VCaP (cell line): Measurements from ENCODE around the gene XRN2.

Experiments used
- H3K27ac ChIP-seq: fragments of 450-650 bp; 2 replicates; pipeline ENCODE4 v1.5.1; 2017
- TF ChIP-seq, protein P1 (sequence below): fragments of 450-650 bp; conservative IDR thresholded peaks from 2 replicates; pipeline ENCODE4 v1.5.1; 2017; ENCODE audit warnings: mild to moderate bottlenecking, moderate library complexity

Gene XRN2

GRCh38 chr20:21266191-21266536 lies 37.0 kb upstream of the XRN2 start:
- H3K27ac ChIP-seq, result no peak overlapping the region
- TF ChIP-seq, protein P1, sequence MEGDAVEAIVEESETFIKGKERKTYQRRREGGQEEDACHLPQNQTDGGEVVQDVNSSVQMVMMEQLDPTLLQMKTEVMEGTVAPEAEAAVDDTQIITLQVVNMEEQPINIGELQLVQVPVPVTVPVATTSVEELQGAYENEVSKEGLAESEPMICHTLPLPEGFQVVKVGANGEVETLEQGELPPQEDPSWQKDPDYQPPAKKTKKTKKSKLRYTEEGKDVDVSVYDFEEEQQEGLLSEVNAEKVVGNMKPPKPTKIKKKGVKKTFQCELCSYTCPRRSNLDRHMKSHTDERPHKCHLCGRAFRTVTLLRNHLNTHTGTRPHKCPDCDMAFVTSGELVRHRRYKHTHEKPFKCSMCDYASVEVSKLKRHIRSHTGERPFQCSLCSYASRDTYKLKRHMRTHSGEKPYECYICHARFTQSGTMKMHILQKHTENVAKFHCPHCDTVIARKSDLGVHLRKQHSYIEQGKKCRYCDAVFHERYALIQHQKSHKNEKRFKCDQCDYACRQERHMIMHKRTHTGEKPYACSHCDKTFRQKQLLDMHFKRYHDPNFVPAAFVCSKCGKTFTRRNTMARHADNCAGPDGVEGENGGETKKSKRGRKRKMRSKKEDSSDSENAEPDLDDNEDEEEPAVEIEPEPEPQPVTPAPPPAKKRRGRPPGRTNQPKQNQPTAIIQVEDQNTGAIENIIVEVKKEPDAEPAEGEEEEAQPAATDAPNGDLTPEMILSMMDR, result no peak

GRCh38 chr20:21269772-21270171 lies 33.4 kb upstream of the XRN2 start:
- TF ChIP-seq, protein P1, result no peak
- no peak overlapping the region for H3K27ac ChIP-seq

- TF ChIP-seq, protein P1, result no peak
These were observed 32.3 kb upstream of the XRN2 start for GRCh38 chr20:21270806-21271205.

GRCh38 chr20:21272279-21272678 lies 30.9 kb upstream of the XRN2 start:
- TF ChIP-seq, protein P1, result no peak
- no peak overlapping the region for H3K27ac ChIP-seq

More at GRCh38 chr20:21270806-21271205, 32.3 kb upstream of the XRN2 start:
- H3K27ac ChIP-seq, result no peak overlapping the region

DNA sequence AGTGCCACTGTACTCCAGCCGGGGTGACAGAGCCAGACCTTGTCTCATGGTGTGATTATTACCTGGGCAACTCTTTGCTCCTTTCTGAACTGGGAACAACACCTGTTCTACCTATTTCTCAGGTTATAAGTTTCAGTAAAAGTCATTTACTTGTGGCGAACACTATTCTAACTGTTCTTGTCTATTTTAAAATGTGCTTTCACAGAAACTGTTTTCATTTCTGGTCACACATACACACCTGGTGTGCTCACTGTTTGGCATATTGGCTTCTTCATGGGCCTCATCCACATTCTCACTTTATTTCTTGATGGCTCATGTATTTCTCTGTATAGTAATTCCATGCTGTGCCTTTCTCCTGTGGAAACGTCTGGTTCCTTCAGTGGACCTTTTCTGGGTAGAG lies 30.5 kb upstream of the XRN2 start:
- TF ChIP-seq, protein P1, result no peak
- H3K27ac ChIP-seq, result no peak overlapping the region

GRCh38 chr20:21273755-21274386 lies 29.3 kb upstream of the XRN2 start:
- TF ChIP-seq, protein P1, result no peak

GRCh38 chr20:21278829-21279228 lies 24.3 kb upstream of the XRN2 start:
- TF ChIP-seq, protein P1, result no peak
- H3K27ac ChIP-seq, result peak overlapping the region; percentile 52

More at GRCh38 chr20:21273755-21274386, 29.3 kb upstream of the XRN2 start:
- H3K27ac ChIP-seq, result peak overlapping the region; percentile 42
